Right renal pelvis (tissue), 4 donors: ENCODE results near the gene ALDH1A2. TPM values are rescaled to one million over a fixed set of nuclear protein-coding genes. Genes with fewer than 3 reads are reported as not detected.
A peak's percentile ranks its signal among the peaks of the same experiment; 100 is the strongest.
"Not testable (repeated sequence)": the region's sequence is repeated elsewhere in the genome, so short reads cannot be mapped to it uniquely, and the experiment has no call there.

Experiments
- DNase-seq, 4 donors: peaks; one replicate each; pipeline ENCODE4 v3.0.0-alpha.2; 2013; ENCODE audit warnings: low read depth in 4 of 4, low spot score in 3 of 4, missing footprints in 1 of 4
- polyA plus RNA-seq, 4 donors: library from polyadenylated mRNA; unstranded; fragments of 120-200 nt; gene quantifications; one replicate each; pipeline ENCODE4 v1.2.1, GENCODE V29; 2013; ENCODE audit not compliant: insufficient read length in 4 of 4

The ALDH1A2 gene
- polyA plus RNA-seq, 4 donors: 256 to 341 (median 308) TPM

- no peak for DNase-seq
Measured at GRCh38 chr15:58044551-58044950, 21.0 kb downstream of the ALDH1A2 start.

GRCh38 chr15:58043192-58043903, 22.2 kb downstream of the ALDH1A2 start:
- no peak for DNase-seq

GRCh38 chr15:58042006-58042405, 23.5 kb downstream of the ALDH1A2 start:
- no peak for DNase-seq

GRCh38 chr15:58040150-58040549, 25.4 kb downstream of the ALDH1A2 start:
- DNase-seq: no peak

GRCh38 chr15:58039079-58040035, 26.2 kb downstream of the ALDH1A2 start:
- no peak for DNase-seq

- peak in 3 of 4 donors; percentile 52 to 68 (median 63) for DNase-seq
Measured at GRCh38 chr15:58038426-58039078, 27.0 kb downstream of the ALDH1A2 start.

GRCh38 chr15:58037723-58038301, 27.7 kb downstream of the ALDH1A2 start:
- no peak for DNase-seq

- DNase-seq: no peak
Measured at GRCh38 chr15:58036579-58036978, 28.9 kb downstream of the ALDH1A2 start.

- DNase-seq: not testable (repeated sequence)
Measured at GRCh38 chr15:58028392-58028791, 37.1 kb downstream of the ALDH1A2 start.

GRCh38 chr15:58026552-58026951, 39.0 kb downstream of the ALDH1A2 start:
- no peak for DNase-seq

- DNase-seq: no peak
Measured at GRCh38 chr15:58026051-58026450, 39.5 kb downstream of the ALDH1A2 start.

GRCh38 chr15:58021332-58022230, 43.9 kb downstream of the ALDH1A2 start:
- no peak for DNase-seq

GRCh38 chr15:58019503-58020376, 45.8 kb downstream of the ALDH1A2 start:
- DNase-seq: no peak

- DNase-seq: no peak
Measured at GRCh38 chr15:58017869-58018268, 47.6 kb downstream of the ALDH1A2 start.

- no peak for DNase-seq
Measured at GRCh38 chr15:58016581-58017175, 48.8 kb downstream of the ALDH1A2 start.

- no peak for DNase-seq
Measured at GRCh38 chr15:58015565-58015964, 49.9 kb downstream of the ALDH1A2 start.

GRCh38 chr15:58014470-58014869, 51.0 kb downstream of the ALDH1A2 start:
- no peak for DNase-seq

GRCh38 chr15:58014040-58014439, 51.5 kb downstream of the ALDH1A2 start:
- no peak for DNase-seq
